A549 (cell line): Measurements from ENCODE around the gene TACC2. TPM values are rescaled to one million over a fixed set of nuclear protein-coding genes. Genes with fewer than 3 reads are reported as not detected.

ENCODE experiments used
- ATAC-seq, 2 experiments: fragments of 200-7000 bp in 1 of 2; fragments of >200 bp in 1 of 2; cut with Nextera tagmentation in 1 of 2; cut with Tn5 transposase in 1 of 2; 3 replicates each; pipeline versions ENCODE4 v1.8.0 to v1.9.1; 2018 to 2020; ENCODE audit warnings: mild to moderate bottlenecking in 1 of 2, moderate library complexity in 1 of 2
- CTCF ChIA-PET: fragments of 300-600 bp; sonication (Branson Sonifier 250); formaldehyde crosslinking; extraction: SDS; loops from one replicate; lab custom pipeline; 2021; ENCODE audit warnings: antibody characterized with exemption, inconsistent platforms; lab: Yijun Ruan, JAX
- POLR2A ChIA-PET: fragments of 350-600 bp; formaldehyde crosslinking; extraction: SDS; loops from one replicate; lab custom pipeline; 2021; ENCODE audit warnings: antibody characterized with exemption, inconsistent platforms; lab: Yijun Ruan, JAX
- DNase-seq, 2 experiments: peaks; one replicate each; pipeline versions ENCODE4 v3.0.0 to v3.0.0-alpha.2; 2011 to 2016; ENCODE audit warnings: low read depth in 1 of 2, low spot score in 1 of 2
- FAIRE-seq: peaks from 2 replicates; lab custom pipeline; 2011; peaks lifted over from hg19 to GRCh38; lab: Jason Lieb, UNC
- H3K27ac ChIP-seq, 2 experiments: fragments of >200 bp; sonication (Bioruptor Twin); formaldehyde crosslinking; 3 replicates each; pipeline ENCODE4 v1.5.1; 2016 to 2017
- H3K4me1 ChIP-seq: fragments of >200 bp; sonication (Bioruptor Twin); formaldehyde crosslinking; 3 replicates; pipeline ENCODE4 v1.6.1; 2016
- H3K4me2 ChIP-seq: fragments of >200 bp; sonication (Bioruptor Twin); formaldehyde crosslinking; 3 replicates; pipeline ENCODE4 v1.6.1; 2016
- H3K4me3 ChIP-seq: fragments of >200 bp; sonication (Bioruptor Twin); formaldehyde crosslinking; 3 replicates; pipeline ENCODE4 v1.5.1; 2016
- H3K9me3 ChIP-seq: fragments of >200 bp; sonication (Bioruptor Twin); formaldehyde crosslinking; 3 replicates; pipeline ENCODE4 v1.6.1; 2016
- CEBPB ChIP-seq, 2 experiments: fragments of >200 bp in 1 of 2; sonication (Bioruptor Twin) in 1 of 2; formaldehyde crosslinking in 1 of 2; IDR thresholded peaks; 2 replicates each; pipeline ENCODE4 v1.6.1; 2012 to 2016
- FOSB ChIP-seq: fragments of 250-450 bp; sonication (Bioruptor Pico); IDR thresholded peaks from 2 replicates; pipeline ENCODE4 v1.5.0; 2020; ENCODE audit warnings: mild to moderate bottlenecking, moderate library complexity
- HOXA7 ChIP-seq: fragments of 250-450 bp; sonication (Bioruptor Pico); IDR thresholded peaks from 2 replicates; pipeline ENCODE4 v1.5.0; 2020; ENCODE audit warnings: mild to moderate bottlenecking, moderate library complexity
- HOXB5 ChIP-seq: fragments of 250-450 bp; sonication (Bioruptor Pico); IDR thresholded peaks from 2 replicates; pipeline ENCODE4 v1.5.0; 2020; ENCODE audit warnings: mild to moderate bottlenecking, moderate library complexity
- JUN ChIP-seq, 2 experiments: fragments of >200 bp; sonication (Bioruptor Twin); formaldehyde crosslinking; IDR thresholded peaks; 2 replicates in 1 of 2; 3 replicates in 1 of 2; pipeline ENCODE4 v1.6.1; 2016 to 2017
- NR3C1 ChIP-seq: fragments of >200 bp; sonication (Bioruptor Twin); formaldehyde crosslinking; IDR thresholded peaks from 3 replicates; pipeline ENCODE4 v1.6.1; 2017
- PHF8 ChIP-seq: fragments of 200-600 bp; sonication (generic); IDR thresholded peaks from 2 replicates; pipeline ENCODE4 v1.6.1; 2016; ENCODE audit warnings: low read depth, mild to moderate bottlenecking, antibody characterized with exemption, moderate library complexity, borderline replicate concordance
- RARB ChIP-seq: fragments of 250-450 bp; sonication (Bioruptor Pico); IDR thresholded peaks from 2 replicates; pipeline ENCODE4 v1.8.0; 2021; ENCODE audit warnings: mild to moderate bottlenecking, moderate library complexity
- TP53 ChIP-seq: fragments of 250-450 bp; sonication (Bioruptor Pico); IDR thresholded peaks from 2 replicates; pipeline ENCODE4 v1.5.0; 2021; ENCODE audit warnings: mild to moderate bottlenecking, moderate library complexity
- ZC3H11A ChIP-seq: fragments of 450-650 bp; IDR thresholded peaks from 2 replicates; pipeline ENCODE4 v1.6.1; 2014; ENCODE audit warnings: antibody characterized with exemption, mild to moderate bottlenecking
- WGBS: methylation state at CpG from one replicate; pipeline ENCODE4 v1.1.6; 2017; ENCODE audit errors: missing lambda C conversion rate; 5-methylcytosine and 5-hydroxymethylcytosine counted together
- polyA plus RNA-seq, 4 experiments: library from polyadenylated mRNA; depleted of rRNA in 3 of 4; stranded (reverse); fragments of >200 nt; fragmentation: RNase III in 1 of 4; extraction: RNeasy Plus Mini Kit Qiagen cat#74134 plus additional on column Dnase treatment in 1 of 4; gene quantifications; 2 replicates in 3 of 4; 3 replicates in 1 of 4; pipeline ENCODE4 v1.2.3, GENCODE V29; 2011 to 2017
- TF ChIP-seq, protein P1 (sequence below): fragments of >200 bp; sonication (Bioruptor Twin); formaldehyde crosslinking; IDR thresholded peaks from 3 replicates; pipeline ENCODE4 v1.5.1; 2016
- TF ChIP-seq, protein P2 (sequence below): IDR thresholded peaks from 2 replicates; pipeline ENCODE4 v1.6.1; 2012

Gene TACC2
- polyA plus RNA-seq, 2 of the 4 experiments (the other 2 are of a cell fraction), result 83.3 to 128 TPM

DNA sequence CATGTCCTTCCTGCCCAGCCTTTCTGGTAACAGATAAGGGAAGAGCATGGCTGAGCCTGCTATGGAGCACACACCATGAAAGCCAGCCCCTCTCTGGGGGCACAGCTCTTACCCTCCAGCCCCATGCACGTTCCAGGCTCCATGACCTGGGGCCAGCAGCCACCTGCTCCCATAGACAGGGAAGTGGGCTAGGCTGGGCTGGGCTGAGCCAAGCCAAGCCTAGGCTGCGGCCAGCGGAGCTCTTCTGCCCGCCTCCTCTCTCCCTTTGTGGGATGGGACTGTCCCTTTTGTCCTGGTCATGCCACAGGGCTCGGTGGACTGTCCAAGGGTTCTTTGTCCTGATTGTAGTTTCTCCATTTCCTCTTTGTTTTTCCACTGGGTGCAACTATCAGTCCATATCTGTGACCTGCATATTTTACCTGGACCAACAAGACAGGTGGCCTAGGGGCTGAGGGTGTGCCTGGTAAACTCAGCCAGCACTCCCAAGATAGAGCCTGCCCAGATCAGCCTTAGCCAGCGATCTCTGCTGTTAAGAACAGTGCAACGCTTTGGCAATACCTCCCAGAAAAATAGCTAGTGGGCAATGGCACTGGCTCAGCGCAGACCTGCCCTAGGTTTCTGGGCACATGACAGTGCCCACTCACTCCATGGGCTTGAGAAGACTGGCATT, 184.9 kb downstream of the TACC2 start (continued):
- TF ChIP-seq, protein P1, sequence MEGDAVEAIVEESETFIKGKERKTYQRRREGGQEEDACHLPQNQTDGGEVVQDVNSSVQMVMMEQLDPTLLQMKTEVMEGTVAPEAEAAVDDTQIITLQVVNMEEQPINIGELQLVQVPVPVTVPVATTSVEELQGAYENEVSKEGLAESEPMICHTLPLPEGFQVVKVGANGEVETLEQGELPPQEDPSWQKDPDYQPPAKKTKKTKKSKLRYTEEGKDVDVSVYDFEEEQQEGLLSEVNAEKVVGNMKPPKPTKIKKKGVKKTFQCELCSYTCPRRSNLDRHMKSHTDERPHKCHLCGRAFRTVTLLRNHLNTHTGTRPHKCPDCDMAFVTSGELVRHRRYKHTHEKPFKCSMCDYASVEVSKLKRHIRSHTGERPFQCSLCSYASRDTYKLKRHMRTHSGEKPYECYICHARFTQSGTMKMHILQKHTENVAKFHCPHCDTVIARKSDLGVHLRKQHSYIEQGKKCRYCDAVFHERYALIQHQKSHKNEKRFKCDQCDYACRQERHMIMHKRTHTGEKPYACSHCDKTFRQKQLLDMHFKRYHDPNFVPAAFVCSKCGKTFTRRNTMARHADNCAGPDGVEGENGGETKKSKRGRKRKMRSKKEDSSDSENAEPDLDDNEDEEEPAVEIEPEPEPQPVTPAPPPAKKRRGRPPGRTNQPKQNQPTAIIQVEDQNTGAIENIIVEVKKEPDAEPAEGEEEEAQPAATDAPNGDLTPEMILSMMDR, result no peak
- TF ChIP-seq RARB (CRISPR knock-in tag), result no peak
- no peak for TF ChIP-seq ZC3H11A

DNA sequence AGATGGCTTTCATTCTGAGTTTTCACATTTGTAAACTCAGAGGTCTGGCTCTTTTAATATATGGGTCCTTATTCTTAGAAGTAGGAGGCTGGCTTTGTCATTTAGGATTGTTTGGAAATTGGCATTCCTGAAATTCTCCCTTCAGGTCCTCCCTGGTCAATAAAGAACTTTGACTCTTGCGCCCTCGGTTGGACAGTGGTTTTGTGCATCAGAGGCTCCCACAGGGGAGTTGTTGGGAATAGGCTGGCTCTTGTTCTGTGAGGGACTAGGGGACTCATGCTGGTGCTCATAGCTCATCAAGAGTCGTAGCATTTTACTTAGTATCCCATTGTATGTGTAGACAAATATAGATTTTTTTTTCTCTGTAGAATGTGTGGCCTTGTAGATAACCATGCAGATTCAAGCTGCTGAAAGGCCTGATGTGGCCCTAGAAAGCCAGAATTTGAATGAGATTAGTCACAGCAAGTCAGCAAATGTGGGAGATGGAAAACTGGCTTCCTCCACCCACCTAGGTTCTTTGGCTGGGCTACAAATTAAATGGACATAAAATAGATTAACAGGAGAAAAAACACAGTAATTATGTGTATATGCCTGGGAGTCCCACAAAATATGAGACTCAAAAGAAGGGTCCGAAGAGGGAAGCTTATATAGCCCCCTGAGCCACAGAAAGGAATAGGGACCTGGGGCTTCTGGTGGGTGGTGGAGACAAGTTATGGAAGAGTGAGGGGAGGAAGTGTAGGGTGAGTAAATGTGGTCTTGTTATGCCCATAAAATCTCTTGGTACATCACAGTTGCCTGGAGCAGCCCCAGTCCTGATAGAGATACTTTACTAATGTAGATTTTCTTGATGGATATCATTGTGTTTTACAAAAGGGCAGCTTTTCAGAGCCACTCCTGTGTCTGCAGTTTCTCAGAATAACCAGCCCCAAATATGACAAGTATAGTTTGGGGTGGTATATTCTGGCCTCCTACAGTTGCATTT, 187.6 kb downstream of the TACC2 start:
- ATAC-seq, result no peak
- 76% methylated on average over 4 of the region's 4 CpGs for WGBS
- H3K4me1 ChIP-seq, result peaks cover 56% of the 10 kb centered on the region
- DNase-seq, result no peak
- FAIRE-seq, result no peak
- H3K4me3 ChIP-seq, result no peak overlapping the region
- H3K4me2 ChIP-seq, result no peak overlapping the region
- CTCF ChIA-PET, result interaction anchor here (1.3 to 1.7 kb wide), 2 partner anchors 34 to 64 kb away, joined by 3 to 5 read pairs; no protein-coding TSS in a partner anchor
- H3K27ac ChIP-seq, result 0 out of 6 replicates have a peak overlapping the region, but pooled peaks of 1 of the 2 experiments have one; percentile 14
- POLR2A ChIA-PET, result interaction anchor here (0.5 kb wide), 1 partner anchor 76 kb away, joined by 3 read pairs; no protein-coding TSS in a partner anchor
- no peak for TF ChIP-seq HOXA7 (CRISPR knock-in tag)
- TF ChIP-seq CEBPB (IDR thresholded peaks at IDR 0.05), result no peak
- TF ChIP-seq PHF8, result no peak
- TF ChIP-seq NR3C1, result no peak
- no peak for TF ChIP-seq JUN (IDR thresholded peaks at IDR 0.05)
- H3K9me3 ChIP-seq, result no peaks in the 10 kb centered on the region

DNA sequence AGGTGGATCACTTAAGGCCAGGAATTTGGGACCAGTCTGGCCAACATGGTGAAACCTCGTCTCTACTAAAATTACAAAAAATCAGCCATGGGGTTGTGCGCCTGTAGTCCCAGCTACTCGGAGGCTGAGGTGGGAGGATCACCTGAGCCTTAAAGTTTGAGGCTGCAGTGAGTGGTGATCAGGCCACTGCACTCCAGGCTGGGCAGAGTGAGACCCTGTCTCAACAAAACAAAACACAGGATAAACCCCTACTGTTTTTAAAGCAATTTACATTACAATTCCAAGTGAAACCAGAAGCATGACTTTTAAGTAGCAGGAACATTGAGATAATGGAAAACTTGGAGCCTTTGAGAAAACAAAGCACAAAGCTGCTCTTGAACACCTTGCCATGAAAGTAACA, 189.7 kb downstream of the TACC2 start:
- FAIRE-seq, result peak; percentile 39
- no peak for ATAC-seq
- POLR2A ChIA-PET, result no interaction called here
- TF ChIP-seq FOSB (no peak), NR3C1 (no peak), TP53 (CRISPR knock-in tag) (no peak), HOXB5 (CRISPR knock-in tag) (no peak)
- TF ChIP-seq, all 56 proteins: peak for 0
- Histone ChIP-seq H3K4me3 (no peak overlapping the region), H3K4me2 (no peak overlapping the region), H3K27ac (no peak overlapping the region), H3K4me1 (peaks cover 75% of the 10 kb centered on the region), H3K9me3 (no peaks in the 10 kb centered on the region)
- 97% methylated on average over 3 of the region's 3 CpGs for WGBS
- DNase-seq, result no peak
- CTCF ChIA-PET, result no interaction called here

DNA sequence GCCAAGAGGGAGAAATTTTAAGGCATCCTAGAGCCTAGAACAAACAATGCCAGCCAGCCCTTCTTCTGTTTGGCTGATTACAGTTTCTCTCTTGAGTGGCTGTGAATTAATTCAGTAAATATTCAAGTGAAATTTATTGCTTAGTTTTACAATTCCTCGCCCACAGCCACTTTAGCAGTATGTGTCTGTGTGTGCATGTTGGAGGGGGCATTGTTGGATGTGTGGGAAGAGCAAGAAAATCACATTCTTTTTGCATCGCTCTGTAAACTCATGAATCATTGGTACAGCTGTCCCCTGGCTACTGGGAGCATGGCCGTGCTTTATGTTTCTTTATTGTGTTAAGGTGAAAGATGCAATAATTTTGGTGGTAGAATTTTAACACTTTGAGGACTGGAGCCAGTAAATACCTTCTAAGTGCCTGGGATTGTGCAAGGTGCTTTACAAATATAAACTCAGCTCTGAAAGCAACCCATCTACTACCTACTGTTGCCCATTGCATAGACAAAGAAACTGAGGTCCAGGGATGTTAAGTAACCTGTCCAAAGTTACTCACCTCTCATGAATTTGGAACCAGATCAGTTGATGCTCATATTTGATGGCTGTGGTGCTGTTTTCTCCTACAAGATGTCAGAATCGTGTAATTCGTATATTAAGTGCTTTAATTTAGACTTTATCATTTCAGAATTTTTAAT, 192.2 kb downstream of the TACC2 start:
- peaks cover 62% of the 10 kb centered on the region for H3K4me1 ChIP-seq
- no peak overlapping the region for H3K4me3 ChIP-seq
- peak in 1 of 2 experiments; percentile 19; a peak in 2 of 6 replicates for ATAC-seq
- POLR2A ChIA-PET, result no interaction called here
- TF ChIP-seq, protein P2, sequence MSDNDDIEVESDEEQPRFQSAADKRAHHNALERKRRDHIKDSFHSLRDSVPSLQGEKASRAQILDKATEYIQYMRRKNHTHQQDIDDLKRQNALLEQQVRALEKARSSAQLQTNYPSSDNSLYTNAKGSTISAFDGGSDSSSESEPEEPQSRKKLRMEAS, result no peak
- peak in 1 of 2 experiments; percentile 21; a peak in 1 of 4 replicates for TF ChIP-seq CEBPB (IDR thresholded peaks at IDR 0.05)
- DNase-seq, result peak in 1 of 2 experiments; percentile 42
- WGBS, result 34% methylated on average over 5 of the region's 5 CpGs
- peak overlapping the region; percentile 50 for H3K4me2 ChIP-seq
- no peaks in the 10 kb centered on the region for H3K9me3 ChIP-seq
- FAIRE-seq, result no peak
- CTCF ChIA-PET, result interaction anchor here (0.9 to 2.6 kb wide), 3 partner anchors 11 to 130 kb away, joined by 3 to 11 read pairs (median 4); no protein-coding TSS in a partner anchor
- H3K27ac ChIP-seq, result peak overlapping the region; percentile 59 to 82; a peak in 5 of 6 replicates
